Mucosa of descending colon (tissue), 3 donors: Measurements from ENCODE around the gene PARP12. TPM values are rescaled to one million over a fixed set of nuclear protein-coding genes. Genes with fewer than 3 reads are reported as not detected.

Experiments
- ATAC-seq: fragments of 200-7000 bp; cut with Tn5 transposase; one replicate; pipeline ENCODE4 v1.9.1; 2020; ENCODE audit warnings: mild to moderate bottlenecking, moderate library complexity
- DNase-seq, 3 donors: peaks; one replicate each; pipeline ENCODE4 v3.0.0-alpha.2; 2020
- H3K36me3 ChIP-seq: fragments of 200-600 bp; one replicate; pipeline ENCODE4 v1.8.0; 2021; ENCODE audit warnings: low read depth, mild to moderate bottlenecking
- H3K4me1 ChIP-seq: fragments of 200-600 bp; one replicate; pipeline ENCODE4 v1.8.0; 2021; ENCODE audit warnings: low read depth, mild to moderate bottlenecking
- H3K4me3 ChIP-seq: fragments of 200-600 bp; one replicate; pipeline ENCODE4 v1.8.0; 2021; ENCODE audit warnings: mild to moderate bottlenecking
- H3K9me3 ChIP-seq: fragments of 200-600 bp; one replicate; pipeline ENCODE4 v1.8.0; 2021; ENCODE audit warnings: mild to moderate bottlenecking
- intact Hi-C, 2 donors: fragments of 100-400 bp; cut with DNase I in 1 of 2; cut with micrococcal nuclease in 1 of 2; formaldehyde crosslinking; loops; one replicate each; pipeline versions ENCODE4 v1.11.0 to v1.11.1; 2022; cut with DNase I, micrococcal nuclease
- total RNA-seq, 3 donors: library from RNA; stranded (reverse); fragmentation: NEBNext Ultra II Directional in 2 of 3; extraction: Animal tissue kit (Norgen Biotek cat#: 25700) in 2 of 3; gene quantifications; one replicate each; pipeline versions ENCODE4 v1.2.1 to v1.2.4, GENCODE V29; 2021 to 2023
- TF ChIP-seq, protein P1 (sequence below): fragments of 200-600 bp; IDR thresholded peaks from one replicate; pipeline ENCODE4 v1.8.0; 2022; ENCODE audit warnings: antibody characterized with exemption, mild to moderate bottlenecking
- donor health status: DM: no; HTN: no; CAD: no; lungs with moderate emphysema.
- donor health status: DM: no; HTN: no; CAD: no.
- donor health status: DM: no; HTN: yes; CAD: no.

PARP12 gene
- total RNA-seq, 3 donors from 2014 or later: 55.7 to 77.0 (median 61.8) TPM

DNA sequence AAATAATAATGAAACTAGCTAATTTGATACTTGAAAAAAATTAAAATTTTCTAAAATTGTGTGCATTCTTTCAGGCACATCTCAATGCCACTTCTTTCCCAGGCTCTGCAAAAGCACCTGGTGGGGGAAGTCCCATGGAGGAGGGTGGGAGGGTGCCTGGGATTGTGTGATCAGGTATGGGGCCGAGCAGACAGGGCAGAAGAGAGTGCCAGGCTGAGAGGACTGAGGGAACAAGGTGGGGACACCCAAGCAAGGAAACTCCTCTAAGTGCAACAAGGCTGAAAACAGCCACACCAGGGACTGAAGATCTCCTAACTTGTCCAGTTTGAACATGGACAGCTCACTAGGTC, 13.8 kb downstream of the PARP12 start:
- no peak for DNase-seq
- Histone ChIP-seq H3K9me3 (no peaks in the 10 kb centered on the region), H3K36me3 (no peaks in the 10 kb centered on the region), H3K4me1 (peaks cover 13% of the 10 kb centered on the region), H3K4me3 (no peak overlapping the region)
- no peak for ATAC-seq
- TF ChIP-seq, protein P1, sequence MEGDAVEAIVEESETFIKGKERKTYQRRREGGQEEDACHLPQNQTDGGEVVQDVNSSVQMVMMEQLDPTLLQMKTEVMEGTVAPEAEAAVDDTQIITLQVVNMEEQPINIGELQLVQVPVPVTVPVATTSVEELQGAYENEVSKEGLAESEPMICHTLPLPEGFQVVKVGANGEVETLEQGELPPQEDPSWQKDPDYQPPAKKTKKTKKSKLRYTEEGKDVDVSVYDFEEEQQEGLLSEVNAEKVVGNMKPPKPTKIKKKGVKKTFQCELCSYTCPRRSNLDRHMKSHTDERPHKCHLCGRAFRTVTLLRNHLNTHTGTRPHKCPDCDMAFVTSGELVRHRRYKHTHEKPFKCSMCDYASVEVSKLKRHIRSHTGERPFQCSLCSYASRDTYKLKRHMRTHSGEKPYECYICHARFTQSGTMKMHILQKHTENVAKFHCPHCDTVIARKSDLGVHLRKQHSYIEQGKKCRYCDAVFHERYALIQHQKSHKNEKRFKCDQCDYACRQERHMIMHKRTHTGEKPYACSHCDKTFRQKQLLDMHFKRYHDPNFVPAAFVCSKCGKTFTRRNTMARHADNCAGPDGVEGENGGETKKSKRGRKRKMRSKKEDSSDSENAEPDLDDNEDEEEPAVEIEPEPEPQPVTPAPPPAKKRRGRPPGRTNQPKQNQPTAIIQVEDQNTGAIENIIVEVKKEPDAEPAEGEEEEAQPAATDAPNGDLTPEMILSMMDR: no peak
- intact Hi-C loops: no loop called here

DNA sequence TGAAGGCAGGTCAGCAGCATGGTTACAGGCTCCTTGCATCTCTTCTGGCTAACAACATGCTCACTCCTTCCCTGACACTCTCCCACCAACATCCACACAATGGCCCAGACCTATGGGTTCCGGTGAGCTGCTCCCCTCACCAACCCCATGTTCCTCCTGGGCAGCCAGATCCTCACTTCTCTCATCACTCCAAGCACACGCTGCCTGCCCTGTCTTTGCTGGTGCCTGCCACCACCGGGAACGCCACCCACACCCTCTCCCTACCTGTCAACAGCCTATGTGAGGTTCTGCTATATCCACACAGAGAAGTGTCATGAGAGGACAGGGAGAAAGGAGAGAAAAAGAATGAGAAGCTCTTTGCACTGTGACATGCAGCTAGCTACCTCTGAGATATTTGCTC, 14.6 kb downstream of the PARP12 start:
- DNase-seq (no peak), ATAC-seq (no peak)
- no peaks in the 10 kb centered on the region for H3K9me3 ChIP-seq
- TF ChIP-seq, protein P1: no peak
- H3K4me3 ChIP-seq: no peak overlapping the region
- no peaks in the 10 kb centered on the region for H3K36me3 ChIP-seq
- peaks cover 13% of the 10 kb centered on the region for H3K4me1 ChIP-seq
- intact Hi-C loops: no loop called here

DNA sequence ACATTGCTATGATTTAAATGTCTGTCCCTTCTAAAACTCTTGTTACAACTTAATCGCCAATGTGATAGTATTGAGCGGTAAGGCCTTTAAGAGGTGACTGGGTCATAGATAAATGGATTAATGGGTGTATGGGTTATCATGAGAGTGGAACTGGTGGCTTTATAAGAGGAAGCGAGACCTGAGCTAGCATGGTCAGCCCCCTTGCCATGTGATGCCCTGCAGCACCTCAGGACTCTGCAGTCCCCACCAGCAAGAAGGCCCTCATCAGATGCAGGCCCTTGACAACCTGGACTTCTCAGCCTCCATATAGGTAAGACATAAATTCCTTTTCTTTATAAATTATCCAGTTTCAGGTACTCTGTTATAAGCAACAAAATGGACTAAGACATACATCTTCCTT, 15.6 kb downstream of the PARP12 start:
- DNase-seq: no peak
- TF ChIP-seq, protein P1: no peak

DNA sequence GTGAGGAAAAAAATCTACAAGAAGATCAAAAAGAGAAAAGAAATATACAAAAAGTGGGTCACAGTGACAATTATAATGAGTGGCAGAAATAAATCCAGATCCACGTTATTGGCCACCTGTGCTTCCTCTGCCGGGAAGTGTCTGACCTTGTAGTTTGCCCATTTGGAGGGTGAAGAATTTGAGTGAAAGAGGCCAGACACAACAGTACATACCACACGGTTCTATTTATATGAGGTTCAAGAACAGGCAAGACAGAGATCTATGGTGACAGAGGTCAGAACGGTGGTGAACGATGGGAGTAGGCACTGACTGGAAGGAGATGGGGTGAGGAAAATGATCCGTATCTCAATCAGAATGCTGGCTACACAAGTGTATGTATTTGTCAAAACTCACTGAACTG, 17.1 kb downstream of the PARP12 start:
- Histone ChIP-seq H3K9me3 (no peaks in the 10 kb centered on the region), H3K4me3 (no peak overlapping the region), H3K36me3 (no peaks in the 10 kb centered on the region), H3K4me1 (peaks cover 13% of the 10 kb centered on the region)
- TF ChIP-seq, protein P1: no peak
- ATAC-seq (no peak), DNase-seq (no peak)
- intact Hi-C loops: no loop called here

More for the DNA sequence above, 15.6 kb downstream of the PARP12 start:
- Histone ChIP-seq H3K36me3 (no peaks in the 10 kb centered on the region), H3K9me3 (no peaks in the 10 kb centered on the region), H3K4me1 (peaks cover 13% of the 10 kb centered on the region), H3K4me3 (no peak overlapping the region)
- intact Hi-C loops: no loop called here
- no peak for ATAC-seq

DNA sequence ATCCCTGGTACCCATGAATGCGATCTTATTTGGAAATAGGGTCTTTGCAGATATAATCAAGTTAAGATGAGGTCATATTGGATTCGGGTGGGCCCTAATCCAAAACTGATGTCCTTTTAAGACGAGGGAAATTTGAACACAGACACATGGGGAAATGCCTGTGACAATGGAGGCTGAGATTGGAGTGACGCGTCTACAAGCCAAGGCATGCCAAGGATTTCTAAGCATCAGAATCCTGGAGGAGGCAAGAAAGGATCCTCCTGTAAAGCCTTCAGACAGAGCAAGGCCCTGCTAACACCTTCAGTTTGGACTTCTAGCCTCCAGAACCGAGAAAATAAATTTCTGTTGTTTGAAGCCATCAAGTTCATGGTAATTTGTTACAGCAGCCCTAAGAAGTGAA, 18.5 kb downstream of the PARP12 start:
- no peaks in the 10 kb centered on the region for H3K36me3 ChIP-seq
- H3K9me3 ChIP-seq: no peaks in the 10 kb centered on the region
- intact Hi-C loops: no loop called here
- ATAC-seq (no peak), DNase-seq (no peak)
- H3K4me1 ChIP-seq: peaks cover 9% of the 10 kb centered on the region
- no peak overlapping the region for H3K4me3 ChIP-seq
- TF ChIP-seq, protein P1: no peak

DNA sequence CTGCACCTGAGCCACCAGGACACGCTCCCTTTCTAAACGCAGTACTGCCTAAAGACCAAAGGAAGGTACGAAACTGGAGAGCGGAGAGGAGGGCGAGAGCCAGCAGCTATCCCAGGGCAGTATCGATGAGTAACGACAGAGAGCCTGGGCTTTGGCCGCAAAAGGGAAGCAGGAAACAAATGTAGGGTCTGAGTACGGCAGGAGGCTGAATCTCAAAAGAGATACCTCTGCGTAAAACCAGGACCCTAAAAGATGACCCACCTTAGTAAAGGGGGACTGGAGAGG, 20.4 kb downstream of the PARP12 start:
- Histone ChIP-seq H3K9me3 (no peaks in the 10 kb centered on the region), H3K4me1 (no peaks in the 10 kb centered on the region), H3K36me3 (peaks cover 5% of the 10 kb centered on the region), H3K4me3 (no peak overlapping the region)
- no peak for ATAC-seq
- DNase-seq: no peak
- intact Hi-C loops: no loop called here
- TF ChIP-seq, protein P1: no peak
